HG02610 (cell line): ENCODE data around the gene CLCNKB.
"Not testable (repeated sequence)": the region's sequence is repeated elsewhere in the genome, so short reads cannot be mapped to it uniquely, and the experiment has no call there.

Experiments
- ATAC-seq: cut with Tn5 transposase; IDR thresholded peaks from one replicate; pipeline ENCODE4 v1.9.1; 2021; ENCODE audit warnings: mild to moderate bottlenecking, moderate library complexity; ENCODE audit not compliant: unreplicated experiment

Gene CLCNKB

GRCh38 chr1:16014509-16015482 lies 28.8 kb upstream of the CLCNKB start:
- no peak for ATAC-seq

- ATAC-seq, result no peak
These were observed 28.1 kb upstream of the CLCNKB start for GRCh38 chr1:16015491-16015890.

GRCh38 chr1:16015960-16016901 lies 27.4 kb upstream of the CLCNKB start:
- no peak for ATAC-seq

DNA sequence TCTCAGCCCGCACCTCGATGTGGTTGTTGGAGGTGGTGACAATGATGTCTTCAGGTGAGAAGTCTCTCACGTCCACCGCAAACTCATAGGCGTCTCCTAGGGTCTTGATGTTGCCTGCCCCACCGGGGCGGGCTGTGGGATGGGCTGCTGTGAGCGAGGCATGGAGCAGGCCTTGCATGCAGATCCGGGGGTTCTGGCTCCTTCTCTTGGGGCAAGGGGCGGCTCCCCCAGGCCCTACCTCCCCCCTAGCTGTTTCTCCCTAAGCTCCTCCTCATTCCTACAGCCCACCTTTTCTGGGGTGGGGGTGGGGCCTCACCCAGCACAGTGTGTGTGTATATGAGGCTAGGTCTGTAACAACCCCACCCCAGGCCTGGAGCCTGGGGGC lies 26.5 kb upstream of the CLCNKB start:
- ATAC-seq, result no peak

DNA sequence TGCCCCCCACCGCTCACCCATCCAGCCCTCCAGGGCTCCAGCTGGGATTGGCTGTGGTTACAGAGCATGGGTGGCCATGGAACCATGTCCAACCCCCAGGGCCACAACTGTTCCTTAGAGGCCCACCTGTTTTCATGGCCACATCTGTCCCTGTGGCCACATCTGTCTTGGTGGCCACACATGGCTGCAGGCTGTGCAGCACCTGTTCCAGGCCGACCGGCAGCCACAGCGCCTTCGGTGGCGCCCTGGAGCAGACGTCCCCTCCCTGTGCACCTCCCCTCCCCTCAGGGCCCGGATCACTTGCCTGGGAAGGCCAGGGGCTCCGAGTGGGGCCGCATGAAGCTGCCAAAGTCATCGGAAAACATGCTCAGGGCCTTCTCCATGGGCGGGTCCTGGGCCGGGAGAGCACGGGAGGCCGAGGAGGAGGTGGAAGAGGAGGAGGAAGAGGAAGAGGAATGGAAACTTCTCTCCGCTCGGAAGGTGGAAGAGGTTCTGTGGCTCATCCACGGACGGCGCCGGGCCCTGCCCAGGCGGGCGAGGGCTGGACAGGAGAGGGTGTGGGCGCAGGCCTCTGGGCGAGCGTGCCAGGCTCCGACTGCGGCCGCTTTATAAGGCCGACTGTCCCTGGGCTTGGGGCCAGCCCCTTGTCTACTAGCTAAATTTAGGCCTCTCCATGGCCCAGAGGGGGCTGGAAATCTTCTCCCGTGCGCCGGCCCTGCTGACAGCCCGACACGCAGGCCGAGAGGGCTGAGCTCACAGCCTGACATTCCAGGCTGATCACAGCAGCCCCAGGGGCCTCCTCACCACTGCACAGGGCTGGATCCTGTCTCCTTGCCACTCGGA lies 25.9 kb upstream of the CLCNKB start, which contains the start of gene HSPB7:
Gene HSPB7, minus strand, starts transcription at position 583 of the 843 bp plus-strand sequence. Its CDS starts 80 bp downstream, at position 503.
- ATAC-seq, result no peak

- ATAC-seq, result no peak
These were observed 25.3 kb upstream of the CLCNKB start for GRCh38 chr1:16018308-16018707.

GRCh38 chr1:16018749-16019643 lies 24.6 kb upstream of the CLCNKB start:
- no peak for ATAC-seq

- no peak for ATAC-seq
These were observed 23.8 kb upstream of the CLCNKB start for GRCh38 chr1:16019644-16020277.

DNA sequence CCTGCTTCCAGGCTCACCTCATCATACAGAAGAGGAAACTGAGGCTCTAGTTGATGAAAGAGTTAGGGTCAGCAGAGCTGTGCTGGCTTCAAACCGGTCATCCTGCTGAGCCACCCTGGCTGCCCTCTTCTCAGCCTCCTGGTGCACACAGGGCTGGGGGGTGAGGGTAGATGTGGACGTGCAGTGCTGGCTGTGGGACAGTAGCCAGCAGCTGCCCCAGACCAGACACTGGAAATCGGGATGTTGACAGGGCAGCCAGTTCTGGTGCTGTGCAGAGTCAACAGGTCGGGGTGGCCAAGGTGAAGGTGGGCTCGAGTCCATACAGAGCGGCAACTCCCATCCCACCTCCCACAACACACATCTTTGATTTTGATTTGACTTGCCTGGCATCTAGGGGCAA lies 23.3 kb upstream of the CLCNKB start:
- ATAC-seq, result no peak

GRCh38 chr1:16020878-16021277 lies 22.7 kb upstream of the CLCNKB start:
- not testable (repeated sequence) for ATAC-seq

DNA sequence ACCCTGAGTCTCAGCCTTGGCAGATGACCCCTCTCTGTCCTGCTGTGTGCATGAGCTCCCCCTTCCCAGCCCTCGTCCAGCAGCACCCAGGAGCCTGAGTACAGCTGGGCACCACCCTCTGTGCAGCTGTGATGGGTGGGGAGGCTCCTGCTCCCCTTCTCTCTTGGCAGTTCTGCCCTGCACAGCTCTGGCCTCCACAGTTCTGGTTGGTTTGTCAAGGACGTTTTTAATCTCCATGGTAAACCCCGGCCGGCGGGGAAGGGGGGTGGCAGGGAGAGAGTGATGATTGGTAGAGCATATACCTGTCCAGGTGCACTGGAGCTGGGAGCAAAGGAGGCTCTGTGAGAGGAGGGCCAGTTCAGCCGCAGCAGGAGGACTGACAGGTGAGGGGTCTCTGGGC lies 21.9 kb upstream of the CLCNKB start, which contains the start of gene CLCNKA:
Gene CLCNKA, plus strand, starts transcription at position 356 of the 400 bp plus-strand sequence. CDS start 584 bp downstream, outside the sequence.
- no peak for ATAC-seq

- no peak for ATAC-seq
These were observed 21.2 kb upstream of the CLCNKB start for GRCh38 chr1:16022393-16022792.

DNA sequence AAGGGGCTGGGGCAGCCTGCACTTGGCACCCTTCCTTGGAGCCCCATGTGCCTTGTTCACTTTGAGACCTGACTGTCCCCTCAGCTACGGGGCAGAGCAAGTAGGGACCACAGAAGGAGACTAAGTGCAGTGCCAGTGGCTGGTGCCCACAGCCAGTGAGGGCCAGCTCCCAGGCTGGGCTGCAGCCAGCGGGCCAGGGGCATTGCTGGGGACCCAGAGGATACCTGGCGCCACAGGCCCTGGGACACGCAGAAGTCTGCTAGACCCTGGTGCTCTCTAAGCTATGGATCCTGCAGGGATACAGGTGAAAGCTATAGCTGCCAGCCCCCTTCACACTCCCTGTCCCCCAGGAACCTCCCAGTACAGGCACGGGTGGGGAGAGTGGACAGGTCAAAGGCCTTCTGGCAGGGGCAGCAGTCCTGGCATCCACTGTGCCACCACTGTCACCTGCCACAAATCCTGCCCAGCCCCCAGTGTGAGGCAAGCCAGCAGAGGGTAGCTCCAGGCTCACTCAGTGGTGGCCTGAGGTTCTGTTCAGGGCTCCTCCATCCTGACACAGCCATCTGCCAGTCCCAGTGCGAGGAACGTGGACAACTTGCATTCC lies 20.4 kb upstream of the CLCNKB start:
- ATAC-seq, result no peak

GRCh38 chr1:16026302-16026701 lies 17.3 kb upstream of the CLCNKB start:
- ATAC-seq, result not testable (repeated sequence)

GRCh38 chr1:16026723-16027484 lies 16.7 kb upstream of the CLCNKB start:
- no peak for ATAC-seq

DNA sequence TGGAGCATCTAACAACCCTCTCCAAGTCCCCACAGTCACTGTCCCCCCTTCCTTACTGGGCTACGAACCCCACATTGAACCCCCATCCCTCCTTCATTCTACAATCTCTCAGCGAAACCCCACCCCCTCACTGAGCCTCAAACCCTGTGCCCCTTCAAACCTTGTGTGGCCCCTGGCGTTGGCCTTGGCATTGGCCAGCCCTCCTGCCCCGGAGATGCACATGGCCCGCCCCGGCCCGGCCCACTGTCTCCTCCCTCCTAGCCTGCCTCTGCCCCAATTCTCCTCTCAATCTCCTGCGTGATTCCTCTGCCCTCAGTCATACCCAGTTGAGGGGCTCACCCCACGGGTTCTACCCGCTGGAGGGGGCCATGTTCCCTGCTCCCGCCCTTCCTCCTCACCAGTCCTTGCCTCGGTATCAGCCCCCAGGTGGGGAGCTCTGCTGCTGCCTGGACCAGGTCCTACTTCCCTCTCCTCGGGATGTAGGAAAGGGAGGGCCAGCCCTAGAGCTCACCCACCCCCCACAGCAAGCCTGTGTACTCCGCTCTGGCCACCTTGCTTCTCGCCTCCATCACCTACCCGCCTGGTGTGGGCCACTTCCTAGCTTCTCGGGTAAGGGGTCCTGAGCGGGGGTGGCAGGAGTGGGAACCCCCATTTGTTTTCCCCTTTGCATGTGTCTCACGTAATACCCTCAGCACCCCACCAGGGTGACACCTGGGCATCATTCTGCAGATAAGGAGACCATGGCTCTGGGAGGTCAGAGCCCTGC lies 15.2 kb upstream of the CLCNKB start:
- ATAC-seq, result no peak

DNA sequence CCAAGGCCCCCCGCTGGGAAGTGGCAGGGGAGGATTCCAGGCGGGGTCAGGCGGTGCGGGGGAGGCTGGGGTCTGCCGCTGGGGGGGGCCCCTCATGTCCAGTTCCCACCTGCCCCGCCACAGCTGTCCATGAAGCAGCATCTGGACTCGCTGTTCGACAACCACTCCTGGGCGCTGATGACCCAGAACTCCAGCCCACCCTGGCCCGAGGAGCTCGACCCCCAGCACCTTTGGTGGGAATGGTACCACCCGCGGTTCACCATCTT lies 14.6 kb upstream of the CLCNKB start:
- ATAC-seq, result not testable (repeated sequence)
